T-cell (primary cell): ENCODE data around the gene FOXJ3. TPM values are rescaled to one million over a fixed set of nuclear protein-coding genes. Genes with fewer than 3 reads are reported as not detected.

Experiments
- ATAC-seq, 4 experiments: fragments of 200-7000 bp in 3 of 4; fragments of 150-1000 bp in 1 of 4; cut with Tn5 transposase; replicated peaks in 1 of 4; 1 replicate in 3 of 4; 2 replicates in 1 of 4; pipeline ENCODE4 v1.10.0; 2021; ENCODE audit warnings: moderate library complexity in 3 of 4, mild to moderate bottlenecking in 2 of 4, moderate number of reproducible peaks in 1 of 4
- CTCF ChIA-PET, 2 donors: fragments of 300-600 bp; sonication (Branson Sonifier 250); formaldehyde crosslinking; loops; one replicate each; lab custom pipeline; 2022; ENCODE audit warnings: antibody characterized with exemption in 2 of 2; lab: Charles Lee
- POLR2A ChIA-PET, 2 donors: fragments of 300-600 bp; sonication (Branson Sonifier 250); formaldehyde crosslinking; loops; one replicate each; lab custom pipeline; 2022; ENCODE audit warnings: antibody characterized with exemption in 2 of 2; lab: Charles Lee
- DNase-seq, 35 experiments: peaks; one replicate each; pipeline versions ENCODE4 v3.0.0 to v3.0.0-alpha.2; 2013 to 2023
- H3K27ac ChIP-seq: one replicate; pipeline ENCODE4 v1.5.1; 2013; ENCODE audit warnings: low read length
- H3K27me3 ChIP-seq, 2 experiments: replicated peaks in 1 of 2; 1 replicate in 1 of 2; 2 replicates in 1 of 2; pipeline versions ENCODE4 v1.6.1 to v1.7.0; 2013; ENCODE audit warnings: low read length in 1 of 2, mixed read lengths in 1 of 2; ENCODE audit not compliant: control insufficient read depth in 2 of 2, insufficient read depth in 2 of 2; ENCODE audit errors: extremely low read depth in 1 of 2
- H3K36me3 ChIP-seq, 2 donors: 1 replicate in 1 of 2; 2 replicates in 1 of 2; pipeline versions ENCODE4 v1.6.1 to v1.7.0; 2013; ENCODE audit warnings: low read length in 1 of 2; ENCODE audit not compliant: control insufficient read depth in 2 of 2, insufficient read depth in 1 of 2; ENCODE audit errors: extremely low read depth in 1 of 2
- H3K4me1 ChIP-seq, 2 experiments: 1 replicate in 1 of 2; 2 replicates in 1 of 2; pipeline versions ENCODE4 v1.6.1 to v1.7.0; 2013; ENCODE audit warnings: low read length in 2 of 2, mixed read lengths in 1 of 2; ENCODE audit not compliant: insufficient read depth in 2 of 2, control insufficient read depth in 1 of 2; ENCODE audit errors: extremely low read depth in 1 of 2
- H3K4me3 ChIP-seq, 2 donors: 1 replicate in 1 of 2; 2 replicates in 1 of 2; pipeline versions ENCODE4 v1.5.1 to v1.7.0; 2013; ENCODE audit warnings: mild to moderate bottlenecking in 2 of 2, low read length in 1 of 2, moderate library complexity in 1 of 2; ENCODE audit not compliant: control insufficient read depth in 1 of 2; ENCODE audit errors: extremely low read depth in 1 of 2
- H3K9me3 ChIP-seq: 2 replicates; pipeline ENCODE4 v1.7.0; 2013
- H3K27ac Mint-ChIP-seq, 2 donors: one replicate each; pipeline ENCODE4 v1.8.0; 2020 to 2021; ENCODE audit warnings: mild to moderate bottlenecking in 2 of 2, mixed read lengths in 2 of 2
- H3K27me3 Mint-ChIP-seq, 2 donors: one replicate each; pipeline ENCODE4 v1.8.0; 2021 to 2022; ENCODE audit warnings: mixed read lengths in 2 of 2
- H3K36me3 Mint-ChIP-seq: one replicate; pipeline ENCODE4 v1.8.0; 2021; ENCODE audit warnings: mixed read lengths
- H3K4me1 Mint-ChIP-seq, 3 donors: one replicate each; pipeline ENCODE4 v1.8.0; 2020 to 2022; ENCODE audit warnings: mixed read lengths in 3 of 3, mild to moderate bottlenecking in 1 of 3
- H3K4me3 Mint-ChIP-seq, 3 donors: one replicate each; pipeline ENCODE4 v1.8.0; 2020 to 2022; ENCODE audit warnings: mild to moderate bottlenecking in 3 of 3, mixed read lengths in 3 of 3, moderate library complexity in 3 of 3
- H3K9me3 Mint-ChIP-seq, 3 donors: one replicate each; pipeline ENCODE4 v1.8.0; 2020 to 2022; ENCODE audit warnings: mixed read lengths in 3 of 3
- WGBS: methylation state at CpG from one replicate; pipeline ENCODE4 v1.1.5; 2013; ENCODE audit warnings: missing lambda C conversion rate; ENCODE audit not compliant: insufficient coverage; 5-methylcytosine and 5-hydroxymethylcytosine counted together
- total RNA-seq, 35 experiments: library from RNA in 6 of 35; stranded (reverse) in 6 of 35; fragments of 120-200 nt in 1 of 35; gene quantifications; one replicate each; pipeline versions ENCODE4 v1.2.1 to v1.2.4 and lab custom pipeline; 2013 to 2026

Gene FOXJ3
- total RNA-seq, 5 donors from 2014 or later (not counting 1 experiment from before 2014, with no cell fraction given): 71.4 to 87.7 (median 77.8) TPM

- H3K27ac Mint-ChIP-seq: no peak overlapping the region
These were observed 169.4 kb downstream of the FOXJ3 start for GRCh38 chr1:42165511-42166210.

GRCh38 chr1:42164551-42165420 is 170.2 kb downstream of the FOXJ3 start, which contains the start of gene GUCA2A:
Gene GUCA2A (minus strand): TSS chr1:42164745. CDS start chr1:42164712, 33 bp downstream.
- no peak within 1 kb of the TSS for H3K27ac ChIP-seq
- Mint-ChIP-seq H3K4me1 (no peaks in the 10 kb centered on the region), H3K27ac (no peak within 1 kb of the TSS), H3K9me3 (peaks cover 4 to 13% (median 7%) of the 10 kb centered on the region in 3 donors), H3K4me3 (no peak within 1 kb of the TSS), H3K27me3 (peaks cover 8 to 10% of the 10 kb centered on the region in 2 donors), H3K36me3 (no peaks in the 10 kb centered on the region)
- peaks cover 0 to 44% of the 10 kb centered on the region in 2 experiments for H3K27me3 ChIP-seq
- DNase-seq (no peak), ATAC-seq (no peak)
- no peaks in the 10 kb centered on the region for H3K9me3 ChIP-seq
- ChIA-PET CTCF (no interaction called here), POLR2A (no interaction called here)
- H3K4me3 ChIP-seq: no peak within 1 kb of the TSS
- WGBS: 90% methylated on average over 17 of the region's 24 CpGs
- H3K36me3 ChIP-seq: no peaks in the 10 kb centered on the region
- H3K4me1 ChIP-seq: no peaks in the 10 kb centered on the region

More at GRCh38 chr1:42165511-42166210, 169.4 kb downstream of the FOXJ3 start:
- Mint-ChIP-seq H3K4me3 (no peak overlapping the region), H3K4me1 (no peaks in the 10 kb centered on the region), H3K27me3 (peaks cover 8 to 10% of the 10 kb centered on the region in 2 donors), H3K36me3 (no peaks in the 10 kb centered on the region), H3K9me3 (peaks cover 4 to 10% (median 7%) of the 10 kb centered on the region in 3 donors)
- Histone ChIP-seq H3K4me3 (no peak overlapping the region), H3K27ac (no peak overlapping the region), H3K36me3 (no peaks in the 10 kb centered on the region), H3K27me3 (peaks cover 0 to 46% of the 10 kb centered on the region in 2 experiments), H3K4me1 (no peaks in the 10 kb centered on the region), H3K9me3 (no peaks in the 10 kb centered on the region)
- WGBS: 91% methylated on average over 9 of the region's 12 CpGs
- DNase-seq (no peak), ATAC-seq (no peak)
- CTCF ChIA-PET: no interaction called here
- POLR2A ChIA-PET: no interaction called here

- H3K9me3 Mint-ChIP-seq: peaks cover 4 to 13% (median 7%) of the 10 kb centered on the region in 3 donors
- H3K27ac Mint-ChIP-seq: no peak overlapping the region
- peaks cover 0 to 43% of the 10 kb centered on the region in 2 experiments for H3K27me3 ChIP-seq
- ChIA-PET POLR2A (no interaction called here), CTCF (no interaction called here)
- no peaks in the 10 kb centered on the region for H3K36me3 ChIP-seq
- no peak overlapping the region for H3K4me3 Mint-ChIP-seq
- no peaks in the 10 kb centered on the region for H3K4me1 Mint-ChIP-seq
- H3K27ac ChIP-seq: no peak overlapping the region
- H3K4me3 ChIP-seq: no peak overlapping the region
- ATAC-seq: no peak
- no peaks in the 10 kb centered on the region for H3K9me3 ChIP-seq
- H3K36me3 Mint-ChIP-seq: no peaks in the 10 kb centered on the region
- WGBS: 84% methylated on average over 13 of the region's 16 CpGs
- DNase-seq: no peak
- H3K27me3 Mint-ChIP-seq: peaks cover 8 to 10% of the 10 kb centered on the region in 2 donors
- H3K4me1 ChIP-seq: no peaks in the 10 kb centered on the region
These were observed 171.2 kb downstream of the FOXJ3 start for GRCh38 chr1:42163536-42164503.

DNA sequence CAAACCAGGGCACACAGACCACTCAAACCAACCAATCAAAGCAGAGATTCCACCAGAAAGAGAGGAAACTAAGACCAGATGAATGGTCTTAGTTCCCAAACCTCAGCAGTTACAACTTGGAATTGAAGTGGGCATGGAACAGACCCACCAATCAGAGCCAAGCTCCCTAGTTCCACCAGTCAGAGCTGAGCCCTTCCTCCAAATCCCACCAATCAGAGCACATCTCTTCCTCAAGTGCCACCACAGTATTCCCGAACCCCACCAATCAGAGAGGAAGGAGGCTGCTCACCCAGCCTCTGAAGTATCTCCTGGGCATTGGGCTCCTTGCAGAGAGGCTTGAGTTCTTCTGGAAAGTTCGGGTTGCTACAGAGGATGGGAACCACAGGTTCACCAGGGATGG is 171.9 kb downstream of the FOXJ3 start:
- Histone ChIP-seq H3K9me3 (no peaks in the 10 kb centered on the region), H3K27me3 (peaks cover 0 to 36% of the 10 kb centered on the region in 2 experiments), H3K27ac (no peak overlapping the region), H3K36me3 (no peaks in the 10 kb centered on the region), H3K4me1 (no peaks in the 10 kb centered on the region), H3K4me3 (no peak overlapping the region)
- ChIA-PET POLR2A (no interaction called here), CTCF (no interaction called here)
- peaks cover 4 to 13% (median 7%) of the 10 kb centered on the region in 3 donors for H3K9me3 Mint-ChIP-seq
- H3K36me3 Mint-ChIP-seq: no peaks in the 10 kb centered on the region
- DNase-seq (no peak), ATAC-seq (no peak)
- H3K27ac Mint-ChIP-seq: no peak overlapping the region
- peaks cover 8 to 10% of the 10 kb centered on the region in 2 donors for H3K27me3 Mint-ChIP-seq
- H3K4me1 Mint-ChIP-seq: peaks cover 0 to 1% (median under 1%) of the 10 kb centered on the region in 3 donors
- 67% methylated on average over 1 of the region's 2 CpGs for WGBS
- no peak overlapping the region for H3K4me3 Mint-ChIP-seq

DNA sequence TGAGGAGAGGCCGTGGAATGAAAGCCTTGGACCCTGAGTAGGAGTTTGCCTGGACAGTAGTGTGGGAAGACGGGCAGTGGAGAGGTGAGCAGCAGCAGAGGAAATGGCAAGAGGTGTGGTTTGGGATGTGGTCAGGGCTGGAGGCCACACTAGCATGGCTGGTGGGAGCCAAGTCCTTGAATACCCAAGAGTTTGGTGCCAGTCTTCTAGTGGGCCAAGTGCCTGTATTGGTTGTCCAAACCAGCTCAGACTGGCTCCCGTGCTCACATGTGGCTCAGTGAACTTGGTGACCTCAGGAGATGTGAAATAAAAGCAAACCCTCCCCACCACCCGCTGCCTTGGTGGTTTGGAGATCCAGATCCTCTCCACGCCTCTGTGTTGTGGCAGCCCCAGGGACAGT is 172.9 kb downstream of the FOXJ3 start:
- Mint-ChIP-seq H3K4me3 (no peak overlapping the region), H3K9me3 (peaks cover 4 to 13% (median 7%) of the 10 kb centered on the region in 3 donors), H3K4me1 (peaks cover 7 to 10% (median 7%) of the 10 kb centered on the region in 3 donors), H3K27me3 (peaks cover 7 to 8% of the 10 kb centered on the region in 2 donors), H3K27ac (no peak overlapping the region), H3K36me3 (no peaks in the 10 kb centered on the region)
- no peak for ATAC-seq
- no peak for DNase-seq
- 84% methylated on average over 2 of the region's 5 CpGs for WGBS
- Histone ChIP-seq H3K27ac (no peak overlapping the region), H3K9me3 (no peaks in the 10 kb centered on the region), H3K4me1 (no peaks in the 10 kb centered on the region), H3K4me3 (no peak overlapping the region), H3K27me3 (peaks cover 0 to 30% of the 10 kb centered on the region in 2 experiments), H3K36me3 (no peaks in the 10 kb centered on the region)
- ChIA-PET CTCF (no interaction called here), POLR2A (no interaction called here)
